B cell (primary cell): Measurements from ENCODE around the gene PDGFC. TPM values are rescaled to one million over a fixed set of nuclear protein-coding genes. Genes with fewer than 3 reads are reported as not detected.

ENCODE experiments used
- ATAC-seq: fragments of 200-7000 bp; cut with Tn5 transposase; one replicate; pipeline ENCODE4 v1.10.0; 2021; ENCODE audit warnings: low read depth, mild to moderate bottlenecking, moderate number of reproducible peaks, moderate library complexity
- CTCF ChIA-PET: fragments of 350-600 bp; sonication (Branson Sonifier 250); formaldehyde crosslinking; loops from one replicate; lab custom pipeline; 2021; ENCODE audit warnings: antibody characterized with exemption, inconsistent platforms; lab: Charles Lee
- POLR2A ChIA-PET: fragments of 350-600 bp; sonication (Branson Sonifier 250); formaldehyde crosslinking; loops from one replicate; lab custom pipeline; 2021; ENCODE audit warnings: antibody characterized with exemption; lab: Charles Lee
- DNase-seq: peaks from one replicate; pipeline ENCODE4 v3.0.0; 2013
- H2AFZ ChIP-seq: 2 replicates; pipeline ENCODE4 v1.6.1; 2012; ENCODE audit warnings: mild to moderate bottlenecking, low read depth, low read length; ENCODE audit not compliant: insufficient read depth, poor library complexity, severe bottlenecking
- H3K27ac ChIP-seq, 2 donors: 1 replicate in 1 of 2; 2 replicates in 1 of 2; pipeline ENCODE4 v1.5.1; 2012 to 2013; ENCODE audit warnings: low read length in 2 of 2, mild to moderate bottlenecking in 2 of 2, moderate library complexity in 1 of 2
- H3K27me3 ChIP-seq, 4 experiments: fragments of 200-600 bp in 1 of 4; sonication (generic) in 1 of 4; replicated peaks in 1 of 4; 1 replicate in 2 of 4; 2 replicates in 2 of 4; pipeline versions ENCODE4 v1.6.1 to v1.7.0; 2013 to 2016; ENCODE audit warnings: low read length in 3 of 4, mild to moderate bottlenecking in 2 of 4, mixed read lengths in 1 of 4, moderate library complexity in 1 of 4; ENCODE audit not compliant: insufficient read depth in 4 of 4, control insufficient read depth in 3 of 4; ENCODE audit errors: control extremely low read depth in 1 of 4
- H3K36me3 ChIP-seq, 2 experiments: replicated peaks in 1 of 2; 1 replicate in 1 of 2; 2 replicates in 1 of 2; pipeline versions ENCODE4 v1.6.1 to v1.7.1; 2013; ENCODE audit warnings: low read length in 1 of 2; ENCODE audit not compliant: insufficient read depth in 2 of 2, control insufficient read depth in 1 of 2; ENCODE audit errors: control extremely low read depth in 1 of 2, extremely low read depth in 1 of 2
- H3K4me1 ChIP-seq, 2 donors: fragments of 200-600 bp in 1 of 2; sonication (generic) in 1 of 2; 1 replicate in 1 of 2; 2 replicates in 1 of 2; pipeline versions ENCODE4 v1.5.1 to v1.6.1; 2013 to 2017; ENCODE audit warnings: low read length in 2 of 2; ENCODE audit not compliant: control insufficient read depth in 2 of 2, insufficient read depth in 2 of 2
- H3K4me2 ChIP-seq: replicated peaks from 2 replicates; pipeline ENCODE3; 2012; ENCODE audit warnings: mild to moderate bottlenecking, low read depth, low read length; ENCODE audit not compliant: poor library complexity, severe bottlenecking
- H3K4me3 ChIP-seq, 5 experiments: fragments of 200-600 bp in 1 of 5; sonication (generic) in 1 of 5; 1 replicate in 3 of 5; 2 replicates in 2 of 5; pipeline versions ENCODE4 v1.5.1 to v1.7.0; 2011 to 2016; ENCODE audit warnings: low read length in 4 of 5, mild to moderate bottlenecking in 4 of 5, low read depth in 2 of 5, control low read depth in 1 of 5, moderate library complexity in 1 of 5; ENCODE audit not compliant: insufficient read depth in 1 of 5; ENCODE audit errors: control extremely low read depth in 1 of 5, extremely low read depth in 1 of 5
- H3K79me2 ChIP-seq: fragments of 200-600 bp; sonication (generic); one replicate; pipeline ENCODE4 v1.6.0; 2016; ENCODE audit warnings: low read length; ENCODE audit not compliant: control insufficient read depth, insufficient read depth
- H3K9ac ChIP-seq: fragments of 200-600 bp; sonication (generic); 2 replicates; pipeline ENCODE4 v1.6.1; 2017; ENCODE audit warnings: mild to moderate bottlenecking, low read length, moderate library complexity
- H3K9me3 ChIP-seq, 3 donors: one replicate each; pipeline versions ENCODE4 v1.6.1 to v1.7.1; 2013; ENCODE audit warnings: low read length in 2 of 3; ENCODE audit not compliant: control insufficient read depth in 2 of 3, insufficient read depth in 1 of 3; ENCODE audit errors: control extremely low read depth in 1 of 3
- H4K20me1 ChIP-seq: 2 replicates; pipeline ENCODE4 v1.6.0; 2012; ENCODE audit warnings: mild to moderate bottlenecking, low read length; ENCODE audit not compliant: insufficient read depth, control insufficient read depth, poor library complexity, severe bottlenecking
- H3K27ac Mint-ChIP-seq: one replicate; pipeline ENCODE4 v1.8.0; 2021; ENCODE audit warnings: mixed read lengths
- H3K27me3 Mint-ChIP-seq: one replicate; pipeline ENCODE4 v1.8.0; 2021; ENCODE audit warnings: mixed read lengths
- H3K4me1 Mint-ChIP-seq: one replicate; pipeline ENCODE4 v1.8.0; 2021; ENCODE audit warnings: mixed read lengths
- H3K4me3 Mint-ChIP-seq: one replicate; pipeline ENCODE4 v1.8.0; 2021; ENCODE audit warnings: mixed read lengths
- H3K9me3 Mint-ChIP-seq: one replicate; pipeline ENCODE4 v1.8.0; 2022; ENCODE audit warnings: mixed read lengths; ENCODE audit not compliant: insufficient read depth
- CTCF ChIP-seq: fragments of 200-600 bp; IDR thresholded peaks from one replicate; pipeline ENCODE4 v1.8.0; 2022; ENCODE audit warnings: antibody characterized with exemption, mild to moderate bottlenecking
- EZH2 ChIP-seq: IDR thresholded peaks from 2 replicates; pipeline ENCODE4 v1.6.1; 2012; ENCODE audit warnings: borderline replicate concordance, low read depth, mild to moderate bottlenecking, moderate library complexity, low read length; ENCODE audit not compliant: insufficient read depth, poor library complexity, severe bottlenecking
- WGBS: methylation state at CpG from one replicate; pipeline ENCODE4 v1.1.5; 2013; ENCODE audit warnings: missing lambda C conversion rate; ENCODE audit not compliant: insufficient coverage; 5-methylcytosine and 5-hydroxymethylcytosine counted together
- intact Hi-C: fragments of 100-400 bp; cut with micrococcal nuclease; formaldehyde crosslinking; loops from one replicate; pipeline ENCODE4 v1.10.0; 2022
- polyA plus RNA-seq: library from polyadenylated mRNA; depleted of rRNA; stranded (reverse); fragments of >200 nt; gene quantifications from 2 replicates; pipeline ENCODE4 v1.2.3, GENCODE V29; 2012
- total RNA-seq, 2 donors: library from RNA; stranded (reverse); fragments of 120-200 nt in 1 of 2; gene quantifications; 1 replicate in 1 of 2; 2 replicates in 1 of 2; pipeline versions ENCODE4 v1.2.3 to v1.2.4, GENCODE V29; 2013 to 2022

PDGFC gene
- total and polyA plus RNA-seq, 2 donors (not counting 1 experiment from before 2014, with no cell fraction given): 0.10 TPM; not detected in 1

- no CpG with 5 or more reads among the region's 4 CpGs for WGBS
- H4K20me1 ChIP-seq: no peaks in the 10 kb centered on the region
- Mint-ChIP-seq H3K4me1 (no peaks in the 10 kb centered on the region), H3K27me3 (no peaks in the 10 kb centered on the region), H3K4me3 (no peak overlapping the region), H3K27ac (no peak overlapping the region), H3K9me3 (no peaks in the 10 kb centered on the region)
- no peaks in the 10 kb centered on the region for H3K9me3 ChIP-seq
- H2AFZ ChIP-seq: no peak overlapping the region
- H3K27me3 ChIP-seq: no peaks in the 10 kb centered on the region
- no peak for DNase-seq
- no peaks in the 10 kb centered on the region for H3K79me2 ChIP-seq
- intact Hi-C loops: no loop called here
- POLR2A ChIA-PET: no interaction called here
- CTCF ChIA-PET: no interaction called here
- ATAC-seq: no peak
- H3K9ac ChIP-seq: no peak overlapping the region
- no peak overlapping the region for H3K4me2 ChIP-seq
- no peaks in the 10 kb centered on the region for H3K4me1 ChIP-seq
- H3K4me3 ChIP-seq: no peak overlapping the region
- no peaks in the 10 kb centered on the region for H3K36me3 ChIP-seq
- no peak for TF ChIP-seq CTCF
- TF ChIP-seq EZH2: no peak
- H3K27ac ChIP-seq: no peak overlapping the region
Measured at GRCh38 chr4:156829201-156829873, 142.3 kb downstream of the PDGFC start.

- WGBS: no CpG with 5 or more reads among the region's 2 CpGs
- H3K27ac ChIP-seq: no peak overlapping the region
Measured at GRCh38 chr4:156827519-156827918, 144.1 kb downstream of the PDGFC start.

More at GRCh38 chr4:156827519-156827918, 144.1 kb downstream of the PDGFC start:
- Histone ChIP-seq H3K27me3 (no peaks in the 10 kb centered on the region), H4K20me1 (no peaks in the 10 kb centered on the region), H3K9me3 (no peaks in the 10 kb centered on the region), H3K4me2 (no peak overlapping the region), H3K4me1 (no peaks in the 10 kb centered on the region), H3K4me3 (no peak overlapping the region), H2AFZ (no peak overlapping the region), H3K79me2 (no peaks in the 10 kb centered on the region), H3K9ac (no peak overlapping the region), H3K36me3 (no peaks in the 10 kb centered on the region)
- ChIA-PET CTCF (no interaction called here), POLR2A (no interaction called here)
- DNase-seq (no peak), ATAC-seq (no peak)
- intact Hi-C loops: no loop called here
- no peak overlapping the region for H3K27ac Mint-ChIP-seq
- no peaks in the 10 kb centered on the region for H3K9me3 Mint-ChIP-seq
- no peaks in the 10 kb centered on the region for H3K4me1 Mint-ChIP-seq
- TF ChIP-seq CTCF: no peak
- no peak for TF ChIP-seq EZH2
- H3K4me3 Mint-ChIP-seq: no peak overlapping the region
- H3K27me3 Mint-ChIP-seq: no peaks in the 10 kb centered on the region
